Measurements from ENCODE around the gene PLXND1.
"Not testable (repeated sequence)": the region's sequence is repeated elsewhere in the genome, so short reads cannot be mapped to it uniquely, and the experiment has no call there.

PLXND1 gene

GRCh38 chr3:129532261-129532660 lies 74.2 kb downstream of the PLXND1 start:
- no peak for DNase-seq (ENCODE audit: insufficient read length, low spot score)
- no peak for FAIRE-seq

DNA sequence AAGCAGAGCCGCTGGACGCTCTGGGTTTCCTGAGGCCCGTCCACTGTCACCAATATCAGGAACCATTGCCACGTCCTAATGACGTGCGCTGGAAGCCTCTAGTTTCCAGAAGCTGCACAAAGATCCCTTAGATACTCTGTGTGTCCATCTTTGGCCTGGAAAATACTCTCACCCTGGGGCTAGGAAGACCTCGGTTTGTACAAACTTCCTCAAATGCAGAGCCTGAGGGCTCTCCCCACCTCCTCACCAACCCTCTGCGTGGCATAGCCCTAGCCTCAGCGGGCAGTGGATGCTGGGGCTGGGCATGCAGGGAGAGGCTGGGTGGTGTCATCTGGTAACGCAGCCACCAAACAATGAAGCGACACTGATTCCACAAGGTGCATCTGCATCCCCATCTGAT lies 74.8 kb downstream of the PLXND1 start:
- FAIRE-seq (no peak), DNase-seq (ENCODE audit: insufficient read length, low spot score) (no peak)

DNA sequence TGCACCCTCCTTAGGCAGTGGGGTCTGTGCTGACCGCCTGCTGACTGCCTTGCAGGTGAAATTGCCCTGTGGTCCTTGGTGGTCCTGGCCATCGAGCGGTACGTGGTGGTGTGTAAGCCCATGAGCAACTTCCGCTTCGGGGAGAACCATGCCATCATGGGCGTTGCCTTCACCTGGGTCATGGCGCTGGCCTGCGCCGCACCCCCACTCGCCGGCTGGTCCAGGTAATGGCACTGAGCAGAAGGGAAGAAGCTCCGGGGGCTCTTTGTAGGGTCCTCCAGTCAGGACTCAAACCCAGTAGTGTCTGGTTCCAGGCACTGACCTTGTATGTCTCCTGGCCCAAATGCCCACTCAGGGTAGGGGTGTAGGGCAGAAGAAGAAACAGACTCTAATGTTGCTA lies 75.7 kb downstream of the PLXND1 start:
- no peak for DNase-seq (ENCODE audit: insufficient read length, low spot score)
- no peak for FAIRE-seq

GRCh38 chr3:129530251-129530791 lies 76.2 kb downstream of the PLXND1 start:
- DNase-seq (ENCODE audit: insufficient read length, low spot score) (no peak), FAIRE-seq (no peak)

DNA sequence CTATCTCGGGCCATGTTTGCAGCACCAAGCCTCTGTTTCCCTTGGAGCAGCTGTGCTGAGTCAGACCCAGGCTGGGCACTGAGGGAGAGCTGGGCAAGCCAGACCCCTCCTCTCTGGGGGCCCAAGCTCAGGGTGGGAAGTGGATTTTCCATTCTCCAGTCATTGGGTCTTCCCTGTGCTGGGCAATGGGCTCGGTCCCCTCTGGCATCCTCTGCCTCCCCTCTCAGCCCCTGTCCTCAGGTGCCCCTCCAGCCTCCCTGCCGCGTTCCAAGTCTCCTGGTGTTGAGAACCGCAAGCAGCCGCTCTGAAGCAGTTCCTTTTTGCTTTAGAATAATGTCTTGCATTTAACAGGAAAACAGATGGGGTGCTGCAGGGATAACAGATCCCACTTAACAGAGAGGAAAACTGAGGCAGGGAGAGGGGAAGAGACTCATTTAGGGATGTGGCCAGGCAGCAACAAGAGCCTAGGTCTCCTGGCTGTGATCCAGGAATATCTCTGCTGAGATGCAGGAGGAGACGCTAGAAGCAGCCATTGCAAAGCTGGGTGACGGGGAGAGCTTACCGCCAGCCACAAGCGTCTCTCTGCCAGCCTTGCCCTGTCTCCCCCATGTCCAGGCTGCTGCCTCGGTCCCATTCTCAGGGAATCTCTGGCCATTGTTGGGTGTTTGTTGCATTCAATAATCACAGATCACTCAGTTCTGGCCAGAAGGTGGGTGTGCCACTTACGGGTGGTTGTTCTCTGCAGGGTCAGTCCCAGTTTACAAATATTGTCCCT lies 76.9 kb downstream of the PLXND1 start:
- DNase-seq (ENCODE audit: insufficient read length, low spot score) (no peak), FAIRE-seq (no peak)

DNA sequence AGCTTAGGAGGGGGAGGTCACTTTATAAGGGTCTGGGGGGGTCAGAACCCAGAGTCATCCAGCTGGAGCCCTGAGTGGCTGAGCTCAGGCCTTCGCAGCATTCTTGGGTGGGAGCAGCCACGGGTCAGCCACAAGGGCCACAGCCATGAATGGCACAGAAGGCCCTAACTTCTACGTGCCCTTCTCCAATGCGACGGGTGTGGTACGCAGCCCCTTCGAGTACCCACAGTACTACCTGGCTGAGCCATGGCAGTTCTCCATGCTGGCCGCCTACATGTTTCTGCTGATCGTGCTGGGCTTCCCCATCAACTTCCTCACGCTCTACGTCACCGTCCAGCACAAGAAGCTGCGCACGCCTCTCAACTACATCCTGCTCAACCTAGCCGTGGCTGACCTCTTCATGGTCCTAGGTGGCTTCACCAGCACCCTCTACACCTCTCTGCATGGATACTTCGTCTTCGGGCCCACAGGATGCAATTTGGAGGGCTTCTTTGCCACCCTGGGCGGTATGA lies 77.8 kb downstream of the PLXND1 start, which contains the start of gene RHO:
TSS of gene RHO (plus strand) at position 51 of the 512 bp plus-strand sequence. CDS start at position 146, 95 bp downstream.
- no peak for DNase-seq (ENCODE audit: insufficient read length, low spot score)
- FAIRE-seq: no peak

DNA sequence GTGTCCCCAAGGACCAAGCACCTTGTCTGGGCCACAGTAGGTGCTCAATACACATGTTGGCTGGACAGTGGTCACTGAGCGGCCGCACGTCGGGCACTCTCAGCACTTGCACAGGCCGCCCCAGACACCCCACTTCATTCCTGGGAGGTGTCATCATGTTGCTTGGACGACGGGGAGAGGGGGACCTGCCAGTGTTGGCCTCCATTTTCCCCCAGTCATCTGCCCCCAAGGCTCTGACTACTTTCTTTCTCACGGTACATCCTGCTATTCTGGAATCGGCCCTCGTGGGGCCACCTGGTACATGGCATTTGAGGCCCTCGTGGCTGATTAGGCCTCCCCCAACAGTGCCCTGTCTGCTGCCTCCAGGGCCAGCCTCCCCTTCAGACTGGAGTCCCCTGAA lies 79.2 kb downstream of the PLXND1 start:
- FAIRE-seq: no peak

GRCh38 chr3:129526121-129526900 lies 80.2 kb downstream of the PLXND1 start:
- peak; percentile 61 for DNase-seq (ENCODE audit: insufficient read length, low spot score)
- FAIRE-seq: peak; percentile 79

More for the DNA sequence above, 79.2 kb downstream of the PLXND1 start:
- DNase-seq (ENCODE audit: insufficient read length, low spot score): no peak

GRCh38 chr3:129525341-129525968 lies 81.0 kb downstream of the PLXND1 start:
- FAIRE-seq (no peak), DNase-seq (ENCODE audit: insufficient read length, low spot score) (no peak)

GRCh38 chr3:129524081-129524480 lies 82.4 kb downstream of the PLXND1 start:
- DNase-seq (ENCODE audit: insufficient read length, low spot score) (no peak), FAIRE-seq (no peak)

GRCh38 chr3:129522953-129523352 lies 83.5 kb downstream of the PLXND1 start:
- FAIRE-seq: no peak
- no peak for DNase-seq (ENCODE audit: insufficient read length, low spot score)

- DNase-seq (ENCODE audit: insufficient read length, low spot score) (no peak), FAIRE-seq (no peak)
Observed at GRCh38 chr3:129521611-129522010, 84.9 kb downstream of the PLXND1 start.

GRCh38 chr3:129520960-129521359 lies 85.5 kb downstream of the PLXND1 start:
- FAIRE-seq: no peak
- DNase-seq (ENCODE audit: insufficient read length, low spot score): no peak

DNA sequence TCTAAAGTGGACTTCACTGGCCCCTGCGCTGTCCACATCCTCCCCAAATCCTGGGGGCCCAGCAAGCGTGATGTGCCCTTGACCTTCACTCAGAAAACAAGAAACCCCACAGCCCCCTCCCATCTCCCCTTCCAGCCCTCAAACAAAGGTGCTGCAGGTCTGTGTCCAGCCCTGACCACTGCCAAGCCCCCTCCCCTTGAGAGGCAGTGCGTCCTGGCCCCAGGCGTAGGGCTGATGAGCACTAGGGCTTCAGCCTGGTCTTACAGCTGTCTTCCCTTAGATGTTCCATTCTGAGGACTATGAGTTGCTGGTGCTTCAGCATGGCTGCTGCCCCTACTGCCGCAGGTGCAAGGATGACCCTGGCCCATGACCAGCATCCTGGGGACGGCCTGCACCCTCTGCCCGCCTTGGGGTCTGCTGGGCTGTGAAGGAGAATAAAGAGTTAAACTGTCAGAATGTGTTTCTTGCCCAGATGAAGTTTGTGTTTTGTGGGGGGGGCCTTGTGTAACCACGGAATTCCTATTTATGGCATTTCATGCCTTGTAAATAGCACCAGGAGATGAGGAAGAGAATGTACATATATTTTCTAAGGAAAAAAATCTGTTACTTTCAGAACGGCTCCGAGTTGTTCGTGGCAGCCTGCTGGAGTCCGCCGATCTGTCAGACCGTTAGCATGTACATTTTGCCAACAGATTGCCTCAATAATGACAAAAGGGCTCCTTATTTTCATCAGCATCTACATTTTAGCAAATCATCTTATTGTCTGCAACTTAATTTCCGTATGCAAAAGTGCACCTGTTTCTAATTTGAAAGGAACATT lies 86.4 kb downstream of the PLXND1 start:
- DNase-seq (ENCODE audit: insufficient read length, low spot score) (no peak), FAIRE-seq (no peak)

- no peak for FAIRE-seq
- DNase-seq (ENCODE audit: insufficient read length, low spot score): no peak
Observed at GRCh38 chr3:129519449-129519848, 87.0 kb downstream of the PLXND1 start.

GRCh38 chr3:129518581-129518980 lies 87.9 kb downstream of the PLXND1 start:
- FAIRE-seq (no peak), DNase-seq (ENCODE audit: insufficient read length, low spot score) (no peak)

DNA sequence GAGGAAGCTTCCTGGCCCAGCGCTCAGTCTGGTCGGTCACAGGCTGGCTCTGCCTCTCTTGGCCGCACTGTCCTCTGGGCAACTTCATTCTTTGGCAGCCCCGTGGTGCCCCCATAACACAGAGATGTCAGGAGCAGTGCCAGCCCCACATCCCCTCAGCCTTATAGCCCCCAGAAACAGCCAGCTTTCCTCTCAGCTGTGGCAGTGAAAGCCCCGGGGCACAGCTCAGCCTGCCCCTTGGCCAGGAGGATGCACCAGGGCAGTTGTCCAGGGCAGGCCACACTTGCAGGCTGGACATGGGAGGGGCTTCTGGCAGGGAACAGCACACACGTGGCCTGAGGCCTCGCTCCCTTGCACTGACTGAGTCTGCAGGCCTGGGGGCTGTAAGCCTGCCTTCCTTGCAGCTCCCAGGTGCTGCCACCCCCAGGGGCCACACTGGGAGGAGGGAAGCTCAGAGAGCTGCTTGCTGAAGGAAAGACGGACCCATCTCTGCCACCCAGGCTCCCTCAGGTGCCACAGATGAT lies 88.4 kb downstream of the PLXND1 start:
- FAIRE-seq (no peak), DNase-seq (ENCODE audit: insufficient read length, low spot score) (no peak)

DNA sequence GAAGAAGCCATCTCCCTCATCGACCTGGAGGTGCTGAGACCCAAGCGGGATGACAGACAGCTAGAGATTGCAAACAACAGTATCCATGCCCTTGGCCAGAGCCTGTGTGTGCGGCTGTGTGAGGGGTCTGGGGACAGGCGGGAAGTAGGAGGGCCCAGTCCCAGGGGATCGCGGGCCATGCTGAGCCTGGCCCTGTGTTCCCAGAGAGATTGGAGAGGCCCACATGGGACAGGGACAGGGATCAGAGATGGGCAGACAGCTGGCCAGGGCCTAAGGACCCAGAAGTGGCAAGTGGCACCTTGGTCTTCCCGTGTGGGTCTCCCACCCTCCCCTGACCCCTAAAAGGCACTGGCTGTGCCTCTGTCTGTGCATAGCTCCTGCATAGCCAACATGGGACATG lies 89.0 kb downstream of the PLXND1 start:
- no peak for DNase-seq (ENCODE audit: insufficient read length, low spot score)
- no peak for FAIRE-seq

DNA sequence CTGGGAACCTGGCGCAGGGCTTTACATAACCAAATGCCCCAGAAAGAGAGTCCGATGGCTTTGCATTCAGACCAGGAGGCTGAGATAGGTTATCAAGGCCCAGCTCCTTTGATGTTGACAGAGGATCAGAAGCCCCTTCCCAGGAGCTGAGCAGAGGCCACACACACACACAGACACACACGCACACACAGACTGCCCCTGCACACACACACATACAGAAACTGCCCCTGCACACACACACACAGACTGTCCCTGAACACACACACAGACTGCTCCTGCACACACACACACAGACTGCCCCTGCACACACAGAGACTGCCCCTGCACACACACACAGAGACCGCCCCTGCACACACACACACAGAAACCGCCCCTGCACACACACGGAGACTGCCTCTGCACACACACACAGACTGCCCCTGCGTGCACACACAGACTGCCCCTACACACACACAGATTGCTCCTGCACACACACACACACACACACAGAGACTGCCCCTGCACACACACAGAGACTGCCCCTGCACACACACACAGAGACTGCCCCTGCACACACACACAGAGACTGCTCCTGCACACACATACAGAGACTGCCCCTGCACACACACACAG lies 90.5 kb downstream of the PLXND1 start:
- DNase-seq (ENCODE audit: insufficient read length, low spot score); FAIRE-seq: not testable (repeated sequence)
